H9 (cell line): ENCODE results near the gene RAB3IL1. TPM values are rescaled to one million over a fixed set of nuclear protein-coding genes. Genes with fewer than 3 reads are reported as not detected.
A peak's percentile ranks its signal among the peaks of the same experiment; 100 is the strongest.

ENCODE experiments used
- DNase-seq: peaks from one replicate; pipeline ENCODE4 v3.0.0-alpha.2; 2017
- H2AFZ ChIP-seq: one replicate; pipeline ENCODE4 v1.6.1; 2013; ENCODE audit warnings: mild to moderate bottlenecking, low read length, control low read depth, moderate library complexity
- H2AK5ac ChIP-seq: 2 replicates; pipeline ENCODE4 v1.6.1; 2013; ENCODE audit warnings: low read length, control low read depth, mixed read lengths; ENCODE audit not compliant: insufficient read length
- H2BK120ac ChIP-seq: one replicate; pipeline ENCODE4 v1.6.1; 2013; ENCODE audit warnings: low read depth, mild to moderate bottlenecking, low read length, control low read depth, inconsistent platforms; ENCODE audit not compliant: poor library complexity, severe bottlenecking
- H2BK12ac ChIP-seq: 2 replicates; pipeline ENCODE4 v1.6.1; 2013; ENCODE audit warnings: low read length, control low read depth, mixed read lengths, low read depth; ENCODE audit not compliant: insufficient read length
- H2BK15ac ChIP-seq: 2 replicates; pipeline ENCODE4 v1.6.1; 2013; ENCODE audit warnings: low read depth, low read length, control low read depth
- H2BK20ac ChIP-seq: one replicate; pipeline ENCODE4 v1.6.1; 2013; ENCODE audit warnings: low read depth, mild to moderate bottlenecking, low read length, control low read depth, inconsistent platforms; ENCODE audit not compliant: poor library complexity, severe bottlenecking
- H2BK5ac ChIP-seq: 2 replicates; pipeline ENCODE4 v1.6.1; 2013; ENCODE audit warnings: low read length, control low read depth, mixed read lengths; ENCODE audit not compliant: insufficient read length
- H3K14ac ChIP-seq: 2 replicates; pipeline ENCODE4 v1.6.1; 2013; ENCODE audit warnings: low read length, control low read depth; ENCODE audit not compliant: insufficient read depth
- H3K18ac ChIP-seq: 2 replicates; pipeline ENCODE4 v1.6.1; 2013; ENCODE audit warnings: low read depth, mild to moderate bottlenecking, mixed read lengths, low read length, control low read depth; ENCODE audit not compliant: insufficient read length
- H3K23ac ChIP-seq: 2 replicates; pipeline ENCODE4 v1.6.1; 2013; ENCODE audit warnings: low read length, control low read depth, mixed read lengths, low read depth; ENCODE audit not compliant: insufficient read length
- H3K23me2 ChIP-seq: 2 replicates; pipeline ENCODE4 v1.6.1; 2013; ENCODE audit warnings: low read depth, mild to moderate bottlenecking, mixed read lengths, low read length, control low read depth; ENCODE audit not compliant: insufficient read length, poor library complexity, severe bottlenecking
- H3K27ac ChIP-seq: 2 replicates; pipeline ENCODE4 v1.5.1; 2013; ENCODE audit warnings: low read length, control low read depth, mixed read lengths, low read depth; ENCODE audit not compliant: insufficient read length
- H3K27me3 ChIP-seq: 2 replicates; pipeline ENCODE4 v1.6.1; 2013; ENCODE audit warnings: low read length, control low read depth, inconsistent platforms; ENCODE audit not compliant: insufficient read depth
- H3K4ac ChIP-seq: 2 replicates; pipeline ENCODE4 v1.6.1; 2013; ENCODE audit warnings: low read depth, mild to moderate bottlenecking, control low read depth, inconsistent platforms, low read length, moderate library complexity
- H3K4me1 ChIP-seq: 2 replicates; pipeline ENCODE4 v1.6.1; 2013; ENCODE audit warnings: low read length, control low read depth, inconsistent platforms; ENCODE audit not compliant: insufficient read depth
- H3K4me2 ChIP-seq: 2 replicates; pipeline ENCODE4 v1.6.1; 2013; ENCODE audit warnings: low read length, control low read depth, mixed read lengths; ENCODE audit not compliant: insufficient read length, insufficient read depth
- H3K56ac ChIP-seq: 2 replicates; pipeline ENCODE4 v1.6.1; 2013; ENCODE audit warnings: low read depth, mild to moderate bottlenecking, mixed read lengths, low read length, control low read depth; ENCODE audit not compliant: insufficient read length
- H3K79me1 ChIP-seq: 2 replicates; pipeline ENCODE4 v1.6.1; 2013; ENCODE audit warnings: low read depth, mild to moderate bottlenecking, moderate library complexity, low read length, control low read depth, inconsistent platforms; ENCODE audit not compliant: insufficient read depth, poor library complexity, severe bottlenecking
- H3K79me2 ChIP-seq: 2 replicates; pipeline ENCODE4 v1.6.1; 2013; ENCODE audit warnings: low read length, control low read depth, inconsistent platforms; ENCODE audit not compliant: insufficient read depth
- H3K9ac ChIP-seq: 2 replicates; pipeline ENCODE4 v1.6.1; 2013; ENCODE audit warnings: low read length, control low read depth, mixed read lengths; ENCODE audit not compliant: insufficient read length; ENCODE audit errors: extremely low read depth
- H3K9me3 ChIP-seq: one replicate; pipeline ENCODE4 v1.6.1; 2013; ENCODE audit warnings: low read depth, low read length, inconsistent platforms; ENCODE audit not compliant: control insufficient read depth
- H3T11ph ChIP-seq: one replicate; pipeline ENCODE4 v1.6.1; 2013; ENCODE audit warnings: mild to moderate bottlenecking, low read length, control low read depth, inconsistent platforms
- H4K20me1 ChIP-seq: one replicate; pipeline ENCODE4 v1.6.1; 2013; ENCODE audit not compliant: control insufficient read depth, insufficient read length, insufficient read depth
- H4K5ac ChIP-seq: 2 replicates; pipeline ENCODE4 v1.6.1; 2013; ENCODE audit warnings: low read depth, mild to moderate bottlenecking, mixed read lengths, low read length, control low read depth; ENCODE audit not compliant: insufficient read length
- H4K8ac ChIP-seq: replicated peaks from 2 replicates; pipeline ENCODE4 v1.6.1; 2013; ENCODE audit warnings: low read length, control low read depth, mixed read lengths, low read depth; ENCODE audit not compliant: insufficient read length
- H4K91ac ChIP-seq: 2 replicates; pipeline ENCODE4 v1.6.1; 2013; ENCODE audit warnings: low read depth, mild to moderate bottlenecking, moderate library complexity, mixed read lengths, low read length, control low read depth; ENCODE audit not compliant: insufficient read length
- H3K27ac Mint-ChIP-seq, 3 experiments: 2 replicates in 2 of 3; 3 replicates in 1 of 3; pipeline ENCODE4 v1.8.0; 2020 to 2021; ENCODE audit warnings: mixed read lengths in 3 of 3, mild to moderate bottlenecking in 1 of 3, moderate library complexity in 1 of 3
- H3K27me3 Mint-ChIP-seq: 2 replicates; pipeline ENCODE4 v1.8.0; 2021; ENCODE audit warnings: low read depth, mild to moderate bottlenecking, moderate library complexity, mixed read lengths
- H3K36me3 Mint-ChIP-seq, 3 experiments: 2 replicates in 2 of 3; 3 replicates in 1 of 3; pipeline ENCODE4 v1.8.0; 2020 to 2021; ENCODE audit warnings: low read depth in 3 of 3, mixed read lengths in 3 of 3; ENCODE audit not compliant: insufficient read depth in 1 of 3
- H3K4me1 Mint-ChIP-seq, 2 experiments: 2 replicates each; pipeline ENCODE4 v1.8.0; 2020; ENCODE audit warnings: mixed read lengths in 2 of 2
- H3K4me3 Mint-ChIP-seq, 2 experiments: 2 replicates in 1 of 2; 3 replicates in 1 of 2; pipeline ENCODE4 v1.8.0; 2020 to 2021; ENCODE audit warnings: mild to moderate bottlenecking in 2 of 2, mixed read lengths in 2 of 2, moderate library complexity in 1 of 2
- H3K9me3 Mint-ChIP-seq, 2 experiments: 2 replicates in 1 of 2; 3 replicates in 1 of 2; pipeline ENCODE4 v1.8.0; 2020; ENCODE audit warnings: mild to moderate bottlenecking in 2 of 2, mixed read lengths in 2 of 2, moderate library complexity in 1 of 2
- WGBS: extraction: QIAGEN DNeasy Blood & Tissue Kit; methylation state at CpG from one replicate; pipeline ENCODE4 v1.1.7; 2013; ENCODE audit warnings: missing lambda C conversion rate, low lambda C conversion rate, mixed read lengths; ENCODE audit not compliant: insufficient read length; ENCODE audit errors: extremely low coverage; 5-methylcytosine and 5-hydroxymethylcytosine counted together
- total RNA-seq: library from RNA; stranded (reverse); gene quantifications from 2 replicates; pipeline ENCODE4 v1.2.1, GENCODE V29; 2021
- TF ChIP-seq, protein P1 (sequence below): fragments of 200-600 bp; sonication (generic); conservative IDR thresholded peaks from 3 replicates; pipeline ENCODE4 v1.8.0; 2021; ENCODE audit warnings: antibody characterized with exemption, mild to moderate bottlenecking

RAB3IL1 gene
- total RNA-seq, 1 experiment from 2014 or later = 2.4 TPM

DNA sequence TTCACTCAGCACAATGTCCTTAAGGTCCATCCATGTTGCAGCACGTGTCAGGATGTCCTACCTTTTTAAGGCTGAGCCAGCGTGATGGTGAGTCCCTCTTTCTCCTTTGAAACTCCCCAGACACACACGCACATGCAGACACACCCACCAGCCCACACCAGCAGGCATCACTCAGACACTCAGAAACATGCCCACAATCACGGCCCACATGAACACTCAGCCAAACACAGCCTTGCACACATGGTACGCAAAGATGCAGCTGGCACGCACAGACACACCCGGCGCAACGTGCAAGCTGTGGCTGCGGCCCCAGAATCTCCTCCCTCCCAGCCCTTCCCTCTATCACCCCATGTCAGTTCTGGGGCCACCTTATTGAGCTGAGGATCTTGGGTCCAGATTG lies 34.0 kb downstream of the RAB3IL1 start:
- Histone ChIP-seq H3K4me1 (peaks cover 3% of the 10 kb centered on the region; the same call in 1 of the 2 replicates), H2BK12ac (no peak overlapping the region), H2BK120ac (no peak overlapping the region), H3K9ac (no peak overlapping the region), H4K8ac (no peak overlapping the region), H3K56ac (no peak overlapping the region), H4K5ac (no peak overlapping the region), H3K14ac (no peak overlapping the region), H2BK20ac (no peak overlapping the region), H3K4ac (no peak overlapping the region), H2BK15ac (no peak overlapping the region), H4K91ac (no peak overlapping the region), H2AFZ (no peak overlapping the region), H4K20me1 (no peaks in the 10 kb centered on the region), H3K4me2 (no peak overlapping the region), H3T11ph (no peak overlapping the region), H3K18ac (no peak overlapping the region), H3K79me2 (0 out of 2 replicates have a peak, but pooled peaks cover 2% of the 10 kb centered on the region), H3K27ac (no peak overlapping the region), H3K23me2 (peaks cover 2% of the 10 kb centered on the region), H2BK5ac (no peak overlapping the region), H3K23ac (no peak overlapping the region), H3K9me3 (no peaks in the 10 kb centered on the region), H3K79me1 (no peaks in the 10 kb centered on the region), H3K27me3 (no peaks in the 10 kb centered on the region), H2AK5ac (no peak overlapping the region)
- H3K4me3 Mint-ChIP-seq = no peak overlapping the region; a peak in 1 of 5 replicates
- TF ChIP-seq, protein P1, sequence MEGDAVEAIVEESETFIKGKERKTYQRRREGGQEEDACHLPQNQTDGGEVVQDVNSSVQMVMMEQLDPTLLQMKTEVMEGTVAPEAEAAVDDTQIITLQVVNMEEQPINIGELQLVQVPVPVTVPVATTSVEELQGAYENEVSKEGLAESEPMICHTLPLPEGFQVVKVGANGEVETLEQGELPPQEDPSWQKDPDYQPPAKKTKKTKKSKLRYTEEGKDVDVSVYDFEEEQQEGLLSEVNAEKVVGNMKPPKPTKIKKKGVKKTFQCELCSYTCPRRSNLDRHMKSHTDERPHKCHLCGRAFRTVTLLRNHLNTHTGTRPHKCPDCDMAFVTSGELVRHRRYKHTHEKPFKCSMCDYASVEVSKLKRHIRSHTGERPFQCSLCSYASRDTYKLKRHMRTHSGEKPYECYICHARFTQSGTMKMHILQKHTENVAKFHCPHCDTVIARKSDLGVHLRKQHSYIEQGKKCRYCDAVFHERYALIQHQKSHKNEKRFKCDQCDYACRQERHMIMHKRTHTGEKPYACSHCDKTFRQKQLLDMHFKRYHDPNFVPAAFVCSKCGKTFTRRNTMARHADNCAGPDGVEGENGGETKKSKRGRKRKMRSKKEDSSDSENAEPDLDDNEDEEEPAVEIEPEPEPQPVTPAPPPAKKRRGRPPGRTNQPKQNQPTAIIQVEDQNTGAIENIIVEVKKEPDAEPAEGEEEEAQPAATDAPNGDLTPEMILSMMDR = no peak
- H3K9me3 Mint-ChIP-seq = peaks cover 0 to 5% of the 10 kb centered on the region in 2 experiments; a peak in 2 of 5 replicates
- H3K27me3 Mint-ChIP-seq = no peaks in the 10 kb centered on the region; the same call in 1 of the 2 replicates
- DNase-seq = no peak
- no CpG with 5 or more reads among the region's 10 CpGs for WGBS
- H3K27ac Mint-ChIP-seq = peak overlapping the region in 1 of 3 experiments; percentile 31; a peak in 2 of 7 replicates
- H3K36me3 Mint-ChIP-seq = peaks cover 0 to 9% (median 2%) of the 10 kb centered on the region in 3 experiments; a peak in 4 of 7 replicates
- peaks cover 23 to 35% of the 10 kb centered on the region in 2 experiments for H3K4me1 Mint-ChIP-seq
